Epithelial cell of proximal tubule (primary cell): Measurements from ENCODE around the gene ATP5F1E. TPM values are rescaled to one million over a fixed set of nuclear protein-coding genes. Genes with fewer than 3 reads are reported as not detected.

ENCODE experiments used
- DNase-seq: peaks from one replicate; pipeline ENCODE4 v3.0.0-alpha.2; 2011; ENCODE audit warnings: low read depth
- H3K4me3 ChIP-seq: 2 replicates; pipeline ENCODE4 v1.5.1; 2011; ENCODE audit warnings: low read depth, mild to moderate bottlenecking, low read length
- CTCF ChIP-seq: conservative IDR thresholded peaks from 2 replicates; pipeline ENCODE4 v1.5.1; 2012; ENCODE audit warnings: low read depth, mild to moderate bottlenecking, low read length
- total RNA-seq: library from RNA; depleted of rRNA; stranded (reverse); fragments of >200 nt; gene quantifications from 2 replicates; pipeline ENCODE4 v1.2.3, GENCODE V29; 2015

ATP5F1E gene
- total RNA-seq, 1 donor from 2014 or later = 46.4 TPM

GRCh38 chr20:59035381-59035780, 3.2 kb upstream of the ATP5F1E start:
- no peak overlapping the region for H3K4me3 ChIP-seq
- no peak for TF ChIP-seq CTCF
- no peak for DNase-seq

GRCh38 chr20:59033616-59034165, 1.6 kb upstream of the ATP5F1E start:
- H3K4me3 ChIP-seq = no peak overlapping the region
- no peak for DNase-seq
- TF ChIP-seq CTCF = no peak

DNA sequence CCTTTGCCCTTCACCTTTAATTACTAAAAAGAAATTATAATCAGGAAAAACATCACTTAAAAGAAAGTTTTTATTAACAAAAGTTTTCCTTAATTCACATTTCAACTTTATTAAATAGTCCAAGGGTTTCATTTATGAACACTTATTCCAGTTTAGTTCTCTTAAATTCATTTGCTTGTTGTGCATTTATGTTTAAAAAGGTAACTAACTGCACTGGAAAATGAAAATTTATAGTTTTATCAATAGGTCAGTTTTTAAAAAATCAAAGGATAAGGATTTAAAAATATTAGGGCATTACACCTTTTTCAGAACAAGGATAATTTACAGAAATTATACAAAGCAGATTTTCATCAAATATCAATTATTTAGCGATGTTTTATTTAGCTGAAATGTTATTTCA, 958 bp upstream of the ATP5F1E start:
- no peak for DNase-seq
- no peak for TF ChIP-seq CTCF
- peak overlapping the region; percentile 87 for H3K4me3 ChIP-seq

GRCh38 chr20:59032713-59033059, 551 bp upstream of the ATP5F1E start:
- TF ChIP-seq CTCF = peak; percentile 6
- DNase-seq = no peak
- H3K4me3 ChIP-seq = peak overlapping the region; percentile 87

DNA sequence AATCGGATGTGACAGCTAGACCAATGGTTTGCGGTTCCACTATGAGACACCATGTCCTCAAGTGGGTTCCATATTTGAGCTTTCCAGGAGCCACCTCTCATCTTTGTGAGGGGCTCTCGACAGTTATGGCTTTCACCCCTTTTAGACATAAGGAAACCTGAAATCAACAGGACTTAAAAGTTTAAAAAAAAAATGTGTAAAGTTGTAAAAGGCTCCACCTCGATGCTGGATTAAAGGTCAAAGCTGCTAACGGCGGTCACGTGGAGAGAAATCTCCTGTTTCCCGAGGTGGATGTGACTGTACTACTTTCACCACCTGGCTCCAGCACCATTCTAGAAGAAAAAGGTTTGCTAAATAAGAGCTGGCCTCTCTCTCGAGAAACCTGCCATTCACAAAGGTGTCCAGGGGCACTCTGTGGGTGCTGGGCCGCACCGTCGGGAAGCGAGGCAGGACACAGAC, 542 bp downstream of the ATP5F1E start:
- no peak for TF ChIP-seq CTCF
- DNase-seq = no peak
- H3K4me3 ChIP-seq = peak overlapping the region; percentile 87

- H3K4me3 ChIP-seq = peak overlapping the region; percentile 87
- TF ChIP-seq CTCF = no peak
- DNase-seq = no peak
Measured at GRCh38 chr20:59030911-59031563, 1.1 kb downstream of the ATP5F1E start.

GRCh38 chr20:59028812-59029211, 3.3 kb downstream of the ATP5F1E start:
- no peak for TF ChIP-seq CTCF
- no peak for DNase-seq

More at GRCh38 chr20:59028812-59029211, 3.3 kb downstream of the ATP5F1E start:
- peak overlapping the region; percentile 27 for H3K4me3 ChIP-seq
